Non-pigmented ciliary epithelial cell (primary cell): ENCODE measurements around the gene VPS35L.
A peak's percentile ranks its signal among the peaks of the same experiment; 100 is the strongest.
"Not testable (repeated sequence)": the region's sequence is repeated elsewhere in the genome, so short reads cannot be mapped to it uniquely, and the experiment has no call there.

Experiments
- DNase-seq: peaks from one replicate; pipeline ENCODE4 v3.0.0-alpha.2; 2010; ENCODE audit warnings: low read depth

VPS35L gene

GRCh38 chr16:19528666-19529065 is 26.8 kb upstream of the VPS35L start:
- DNase-seq: no peak

GRCh38 chr16:19532601-19533000 is 22.9 kb upstream of the VPS35L start:
- DNase-seq: no peak

DNA sequence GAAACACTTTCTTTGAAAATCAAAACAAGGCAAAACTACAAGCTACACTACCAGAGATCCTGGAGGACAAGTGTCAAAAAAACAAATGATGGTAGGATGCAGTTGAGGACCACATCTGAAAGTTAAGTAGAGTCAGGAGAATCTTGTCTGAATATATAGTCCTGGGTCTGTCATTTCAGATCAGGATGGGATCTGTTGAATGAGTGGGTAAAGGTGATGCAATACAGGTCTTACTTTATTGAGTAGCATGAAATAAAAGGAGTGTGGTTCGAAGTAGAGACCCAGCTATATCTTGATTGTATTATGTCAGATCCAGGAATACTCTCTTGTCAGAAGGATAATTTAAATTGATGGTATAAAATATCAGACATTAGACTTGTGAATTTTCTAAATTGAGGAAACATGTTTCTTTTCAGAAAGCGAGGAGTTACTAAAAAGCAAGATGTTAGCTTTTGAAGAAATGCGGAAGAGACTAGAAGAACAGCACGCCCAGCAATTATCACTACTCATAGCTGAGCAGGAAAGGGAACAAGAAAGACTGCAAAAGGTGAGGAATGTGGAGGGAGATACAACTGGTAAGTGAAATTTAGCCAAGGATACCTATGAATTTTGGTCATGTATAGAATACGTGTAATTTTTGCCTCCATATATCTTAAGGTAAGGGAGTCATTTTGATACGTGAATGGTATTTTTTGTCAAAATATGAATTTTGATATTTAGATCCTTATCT is 15.1 kb upstream of the VPS35L start:
- DNase-seq: no peak

DNA sequence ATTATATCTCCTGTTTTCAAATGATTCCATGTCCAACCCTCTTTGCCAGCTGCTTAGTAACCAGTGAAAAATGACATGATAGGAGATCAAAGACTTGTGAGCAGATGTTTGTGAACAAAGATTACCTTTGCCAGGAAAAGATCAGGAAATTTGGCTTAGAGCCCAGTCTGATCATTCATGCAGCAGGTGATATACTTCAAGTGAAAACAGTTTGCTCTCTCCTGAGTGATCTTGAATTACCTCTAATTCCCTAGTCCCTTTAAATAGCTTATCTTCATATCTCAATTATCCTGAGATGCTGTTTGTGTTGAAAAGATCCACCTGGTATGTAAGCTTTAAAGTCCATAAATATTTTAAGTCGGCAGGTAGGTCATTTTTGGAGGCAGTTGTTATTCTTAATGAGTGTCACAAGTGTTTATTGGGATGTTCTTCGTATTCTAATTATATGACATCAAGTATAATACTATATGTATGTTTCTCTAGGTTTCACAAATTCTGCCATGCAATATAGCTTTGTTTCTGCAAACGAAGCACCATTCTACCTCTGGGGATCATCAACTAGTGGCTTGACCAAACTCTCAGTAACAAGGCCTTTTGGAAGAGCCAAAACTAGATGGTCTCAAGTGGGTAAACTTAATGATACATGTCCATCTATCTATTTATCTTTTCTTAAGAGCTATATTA is 13.2 kb upstream of the VPS35L start:
- DNase-seq: no peak

DNA sequence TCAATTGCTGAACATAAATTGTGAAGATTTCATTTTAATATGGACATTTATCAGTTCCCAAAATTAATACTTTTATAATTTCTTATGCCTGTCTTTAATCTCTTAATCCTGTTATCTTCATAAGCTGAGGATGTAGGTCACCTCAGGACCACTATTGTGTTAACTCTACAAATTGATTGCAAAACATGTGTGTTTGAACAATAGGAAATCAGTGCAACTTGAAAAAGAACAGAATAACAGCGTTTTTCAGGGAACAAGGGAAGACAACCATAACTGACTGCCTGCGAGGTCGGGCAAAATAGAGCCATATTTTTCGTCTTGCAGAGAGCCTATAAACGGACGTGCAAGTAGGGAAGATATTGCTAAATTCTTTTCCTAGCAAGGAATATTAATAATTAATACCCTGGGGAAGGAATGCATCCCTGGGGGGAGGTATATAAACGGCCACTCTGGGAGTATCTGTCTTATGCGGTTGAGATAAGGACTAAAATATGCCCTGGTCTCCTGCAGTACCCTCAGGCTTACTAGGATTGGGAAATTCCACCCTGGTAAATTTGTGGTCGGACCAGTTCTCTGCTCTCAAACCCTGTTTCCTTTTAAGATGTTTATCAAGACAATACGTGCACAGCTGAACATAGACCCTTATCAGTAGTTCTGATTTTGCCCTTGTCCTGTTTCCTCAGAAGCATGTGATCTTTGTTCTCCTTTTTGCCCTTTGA is 12.1 kb upstream of the VPS35L start:
- not testable (repeated sequence) for DNase-seq

GRCh38 chr16:19548144-19548543 is 7.4 kb upstream of the VPS35L start:
- no peak for DNase-seq

DNA sequence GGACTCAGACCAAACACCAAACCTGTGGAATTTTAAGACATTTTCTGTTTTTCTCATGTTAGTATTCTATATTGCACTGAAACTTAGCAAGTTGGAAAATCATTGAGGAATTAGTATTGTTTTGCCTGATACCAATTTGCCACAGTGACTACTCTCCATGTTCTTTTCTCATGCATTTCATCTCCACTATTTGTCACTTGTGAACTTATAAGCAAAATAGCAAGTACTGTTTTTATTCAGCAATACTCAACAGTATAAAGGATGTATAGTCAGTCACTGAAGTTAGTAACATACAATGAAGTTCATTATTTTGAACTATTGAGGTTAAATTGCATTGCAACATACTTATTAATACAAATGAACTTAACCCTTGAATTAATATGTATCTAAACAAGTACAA is 5.8 kb upstream of the VPS35L start:
- no peak for DNase-seq

DNA sequence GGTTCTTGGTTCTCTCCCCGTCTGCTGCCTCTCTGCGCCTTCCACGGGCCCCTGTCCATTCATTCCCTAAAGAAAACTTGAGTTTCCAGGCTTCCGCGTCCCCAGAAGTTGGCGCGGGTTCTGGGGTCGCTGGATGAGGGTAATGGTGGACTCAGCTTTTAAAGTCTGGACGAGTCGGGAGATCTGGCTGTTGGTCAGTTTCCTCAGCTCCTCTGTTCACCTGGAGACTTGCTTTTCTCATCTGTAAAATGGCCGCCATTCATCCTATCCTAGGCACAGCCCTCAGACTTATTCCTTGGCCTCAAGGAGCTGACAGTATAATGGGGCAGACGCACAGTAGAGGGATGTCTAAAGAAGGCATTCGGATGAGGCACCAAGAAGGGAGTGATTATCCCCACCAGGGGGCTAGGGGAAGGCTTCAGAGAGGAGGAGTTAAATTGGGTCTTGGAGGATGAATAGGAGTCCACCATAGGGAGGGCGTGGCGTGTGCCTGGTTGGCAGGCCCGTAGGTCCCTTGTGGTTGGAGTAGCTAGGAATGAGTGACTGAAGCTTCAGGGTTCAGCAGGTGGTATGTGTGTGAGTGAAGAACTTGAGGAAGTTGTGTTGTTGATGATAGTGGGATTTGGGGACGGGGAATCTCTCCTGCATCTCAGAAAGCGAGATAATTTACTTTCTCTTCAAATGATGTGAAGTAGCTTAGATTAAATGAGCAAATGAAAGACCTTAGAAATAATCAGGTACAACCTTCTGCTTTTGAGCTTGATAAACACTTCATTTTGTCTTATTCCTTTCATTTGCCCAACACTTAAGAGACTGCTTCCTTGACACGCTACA is 652 bp downstream of the VPS35L start:
- no peak for DNase-seq

GRCh38 chr16:19559242-19559910 is 3.9 kb downstream of the VPS35L start:
- DNase-seq: peak; percentile 37

GRCh38 chr16:19560078-19560477 is 4.6 kb downstream of the VPS35L start:
- no peak for DNase-seq

GRCh38 chr16:19563377-19563776 is 7.9 kb downstream of the VPS35L start:
- DNase-seq: no peak

DNA sequence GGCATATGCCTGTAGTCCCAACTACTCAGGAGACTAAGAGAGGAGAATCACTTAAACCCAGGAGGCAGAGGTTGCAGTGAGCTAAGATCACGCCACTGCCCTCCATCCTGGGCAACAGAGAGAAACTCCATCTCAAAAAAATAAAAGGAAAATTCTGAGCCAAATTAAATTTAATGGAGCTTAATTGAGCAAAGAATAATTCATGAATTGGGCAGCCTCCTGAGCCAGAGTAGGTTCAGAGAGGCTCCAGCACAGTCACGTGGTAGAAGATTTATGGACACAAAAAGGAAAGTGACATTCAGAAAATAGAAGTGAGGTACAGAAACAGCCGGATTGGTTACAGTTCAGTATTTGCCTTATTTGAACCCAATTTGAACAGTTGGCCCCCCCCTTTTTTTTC is 10.9 kb downstream of the VPS35L start:
- no peak for DNase-seq

DNA sequence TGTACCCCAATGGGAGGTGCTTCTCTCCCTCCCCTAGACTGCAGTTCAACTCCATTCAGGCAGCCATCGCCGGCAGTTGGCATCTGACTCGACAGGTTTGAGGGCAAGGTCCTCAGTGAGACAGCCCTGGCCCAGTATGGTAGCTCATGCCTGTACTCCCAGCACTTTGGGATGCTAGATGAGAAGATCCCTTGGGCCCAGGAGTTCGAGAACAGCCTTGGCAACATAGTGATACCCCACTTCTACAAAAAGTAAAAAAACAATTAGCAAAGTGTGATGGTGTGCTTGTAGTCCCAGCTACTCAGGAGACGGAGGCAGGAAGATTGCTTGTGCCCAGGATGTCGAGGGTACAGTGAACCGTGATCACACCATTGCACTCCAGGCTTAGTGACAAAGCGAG is 12.1 kb downstream of the VPS35L start:
- DNase-seq: no peak

DNA sequence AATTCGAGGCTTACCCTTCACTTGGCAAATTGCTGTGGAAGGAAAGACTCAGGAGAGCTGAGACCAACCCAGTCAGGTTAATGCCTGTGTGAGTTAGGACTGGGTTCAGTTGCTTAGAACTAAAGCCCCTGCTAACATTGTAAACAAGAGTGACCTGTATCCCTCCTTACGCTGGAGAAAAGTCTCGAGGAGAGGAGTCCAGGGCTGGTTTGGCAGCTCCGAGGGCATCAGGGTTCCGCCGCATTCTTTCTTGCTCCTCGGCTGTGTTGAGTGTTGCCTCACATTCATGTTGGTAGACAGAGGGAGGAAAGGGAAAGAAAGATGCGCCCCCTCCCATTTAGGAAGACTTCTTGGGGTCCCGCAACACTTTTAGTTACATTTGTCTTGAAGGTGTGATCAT is 18.5 kb downstream of the VPS35L start:
- DNase-seq: no peak

GRCh38 chr16:19574615-19575014 is 19.1 kb downstream of the VPS35L start:
- no peak for DNase-seq

- no peak for DNase-seq
Measured at GRCh38 chr16:19578378-19578971, 23.0 kb downstream of the VPS35L start.

GRCh38 chr16:19582050-19582831 is 26.7 kb downstream of the VPS35L start:
- no peak for DNase-seq

DNA sequence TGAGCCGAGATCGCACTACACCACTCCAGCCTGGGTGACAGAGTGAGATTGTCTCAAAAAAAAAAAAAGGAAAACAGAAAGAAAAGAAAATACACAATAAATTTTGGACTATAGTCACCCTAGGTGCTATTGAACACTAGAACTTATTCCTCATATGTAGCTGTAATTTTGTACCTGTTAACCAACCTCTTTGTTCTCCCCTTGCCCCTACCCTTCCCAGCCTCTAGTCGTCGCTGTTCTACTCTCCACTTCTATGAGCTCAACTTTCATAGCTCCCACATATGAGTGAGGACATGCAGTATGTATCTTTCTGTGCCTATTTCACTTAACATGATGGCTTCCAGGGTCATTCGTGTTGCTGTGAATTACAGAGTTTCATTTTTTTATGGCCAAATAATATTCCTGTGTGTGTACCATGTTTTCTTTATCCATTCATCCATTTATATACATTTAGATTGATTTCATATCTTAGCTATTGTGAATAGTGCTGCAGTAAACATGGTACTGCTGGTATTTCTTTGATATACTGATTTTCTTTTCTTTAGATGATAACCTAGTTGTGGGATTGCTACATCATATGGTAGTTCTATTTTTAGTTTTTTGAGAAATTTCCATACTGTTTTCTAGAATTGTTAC is 28.3 kb downstream of the VPS35L start:
- no peak for DNase-seq

DNA sequence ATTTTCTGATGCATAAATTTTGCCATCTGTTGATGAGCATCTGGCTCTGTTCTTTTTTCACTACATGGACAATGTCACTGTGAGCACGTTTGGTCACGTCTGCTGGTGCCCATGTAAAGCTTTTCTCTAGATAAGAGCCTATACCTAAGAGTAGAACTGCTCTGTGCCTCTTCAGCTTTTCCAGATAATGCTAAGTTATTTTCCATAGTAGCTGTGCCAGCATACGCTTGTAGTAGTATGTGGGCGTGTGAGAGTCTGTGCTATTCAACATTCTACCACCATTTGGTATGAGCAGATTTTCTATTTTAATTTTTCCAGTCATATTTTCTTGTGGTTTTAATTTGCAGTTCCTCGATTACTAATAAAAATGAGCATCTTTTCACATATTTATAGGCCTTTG is 33.2 kb downstream of the VPS35L start:
- no peak for DNase-seq

DNA sequence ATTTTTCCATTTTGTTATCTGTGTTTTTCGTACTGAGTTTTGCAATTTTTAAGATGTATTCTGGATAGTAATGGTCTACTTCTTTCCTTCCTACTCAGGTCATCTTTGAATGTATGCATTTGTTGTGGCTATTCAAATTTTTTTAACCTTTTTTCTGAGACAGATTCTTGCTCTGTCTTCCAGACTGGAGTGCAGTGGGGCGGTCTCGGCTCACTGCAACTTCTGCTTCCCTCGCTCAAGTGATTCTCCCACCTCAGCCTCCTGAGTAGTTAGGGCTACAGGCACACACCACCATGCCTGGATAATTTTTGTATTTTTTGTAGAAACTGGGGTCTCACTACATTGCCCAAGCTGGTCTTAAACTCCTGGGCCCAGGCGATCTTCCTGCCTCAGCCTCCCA is 33.6 kb downstream of the VPS35L start:
- DNase-seq: no peak
